Panc1 (cell line): ENCODE data around the gene FAM216B. TPM values are rescaled to one million over a fixed set of nuclear protein-coding genes. Genes with fewer than 3 reads are reported as not detected.

Source experiments
- ATAC-seq: fragments of 200-7000 bp; cut with Tn5 transposase; 2 replicates; pipeline ENCODE4 v1.9.1; 2020; ENCODE audit warnings: mild to moderate bottlenecking, moderate library complexity
- BruUV-seq: library from RNA; stranded (reverse); fragments of 400-500 nt; replicated peaks from 2 replicates; lab custom pipeline; 2021; lab: Mats Ljungman, UMichigan
- CTCF ChIA-PET: fragments of 300-600 bp; sonication (Branson Sonifier 250); formaldehyde crosslinking; loops from one replicate; lab custom pipeline; 2022; ENCODE audit warnings: antibody characterized with exemption; lab: Charles Lee
- POLR2A ChIA-PET: fragments of 300-600 bp; sonication (Branson Sonifier 250); formaldehyde crosslinking; loops from one replicate; lab custom pipeline; 2022; ENCODE audit warnings: antibody characterized with exemption; lab: Charles Lee
- DNase-seq: peaks from one replicate; pipeline ENCODE4 v3.0.0-alpha.2; 2010; ENCODE audit warnings: low read depth, low spot score
- H3K27ac ChIP-seq: 2 replicates; pipeline ENCODE4 v1.5.1; 2011; ENCODE audit warnings: mild to moderate bottlenecking, low read length, inconsistent platforms
- H3K27me3 ChIP-seq: fragments of 200-500 bp; sonication (Bioruptor generic); 2 replicates; pipeline ENCODE4 v1.6.0; 2014; ENCODE audit warnings: low read length, inconsistent platforms; ENCODE audit not compliant: control insufficient read depth, insufficient read depth
- H3K36me3 ChIP-seq: fragments of 200-500 bp; sonication (Bioruptor generic); 2 replicates; pipeline ENCODE4 v1.5.1; 2014; ENCODE audit warnings: inconsistent platforms, mild to moderate bottlenecking, low read length, moderate library complexity; ENCODE audit not compliant: control insufficient read depth, insufficient read depth
- H3K4me1 ChIP-seq: 2 replicates; pipeline ENCODE4 v1.5.1; 2011; ENCODE audit warnings: inconsistent platforms, mild to moderate bottlenecking, low read length, moderate library complexity; ENCODE audit not compliant: control insufficient read depth, insufficient read depth
- H3K4me3 ChIP-seq, 2 experiments: 2 replicates each; pipeline ENCODE4 v1.5.1; 2011 to 2012; ENCODE audit warnings: low read depth in 2 of 2, low read length in 2 of 2, mild to moderate bottlenecking in 2 of 2, inconsistent platforms in 1 of 2, moderate library complexity in 1 of 2
- H3K9me3 ChIP-seq: fragments of 200-500 bp; sonication (Bioruptor generic); 2 replicates; pipeline ENCODE4 v1.5.1; 2014; ENCODE audit warnings: low read depth, mild to moderate bottlenecking, inconsistent platforms, low read length, moderate library complexity; ENCODE audit not compliant: control insufficient read depth, insufficient read depth
- CTCF ChIP-seq: fragments of 450-650 bp; IDR thresholded peaks from 2 replicates; pipeline ENCODE4 v1.5.1; 2017; ENCODE audit warnings: mild to moderate bottlenecking
- SIN3A ChIP-seq: IDR thresholded peaks from 2 replicates; pipeline ENCODE4 v1.6.1; 2012; ENCODE audit warnings: low read depth, mild to moderate bottlenecking, low read length, moderate library complexity, borderline replicate concordance; ENCODE audit not compliant: insufficient read depth
- TCF7L2 ChIP-seq: IDR thresholded peaks from 2 replicates; pipeline ENCODE4 v1.6.1; 2011; ENCODE audit warnings: mild to moderate bottlenecking, low read depth, low read length, inconsistent platforms
- in situ Hi-C: cut with HindIII; loops from 2 replicates; pipeline ENCODE4 v1.10.0; 2016; ENCODE audit warnings: low sequenced_read_pairs, low pct_unique_long_range_greater_than_20kb
- intact Hi-C: fragments of 100-400 bp; cut with micrococcal nuclease; formaldehyde crosslinking; loops from one replicate; pipeline ENCODE4 v1.10.0; 2022; ENCODE audit not compliant: unreplicated experiment
- total RNA-seq: library from RNA; stranded (reverse); gene quantifications from one replicate; pipeline ENCODE4 v1.2.1, GENCODE V29; 2021; ENCODE audit not compliant: unreplicated experiment
- TF ChIP-seq, protein P1 (sequence below), 2 experiments: IDR thresholded peaks; 2 replicates each; pipeline ENCODE4 v1.6.1; 2011 to 2012; ENCODE audit warnings: low read depth in 2 of 2, control low read depth in 1 of 2, low read length in 1 of 2, mild to moderate bottlenecking in 1 of 2, moderate library complexity in 1 of 2; ENCODE audit not compliant: insufficient read depth in 1 of 2

The FAM216B gene
- total RNA-seq, 1 experiment from 2014 or later, result 0.05 TPM

- DNase-seq, result no peak
- BruUV-seq, result no TSS peak
- H3K36me3 ChIP-seq, result no peaks in the 10 kb centered on the region
- TF ChIP-seq SIN3A (no peak), CTCF (no peak)
- TF ChIP-seq, protein P1, sequence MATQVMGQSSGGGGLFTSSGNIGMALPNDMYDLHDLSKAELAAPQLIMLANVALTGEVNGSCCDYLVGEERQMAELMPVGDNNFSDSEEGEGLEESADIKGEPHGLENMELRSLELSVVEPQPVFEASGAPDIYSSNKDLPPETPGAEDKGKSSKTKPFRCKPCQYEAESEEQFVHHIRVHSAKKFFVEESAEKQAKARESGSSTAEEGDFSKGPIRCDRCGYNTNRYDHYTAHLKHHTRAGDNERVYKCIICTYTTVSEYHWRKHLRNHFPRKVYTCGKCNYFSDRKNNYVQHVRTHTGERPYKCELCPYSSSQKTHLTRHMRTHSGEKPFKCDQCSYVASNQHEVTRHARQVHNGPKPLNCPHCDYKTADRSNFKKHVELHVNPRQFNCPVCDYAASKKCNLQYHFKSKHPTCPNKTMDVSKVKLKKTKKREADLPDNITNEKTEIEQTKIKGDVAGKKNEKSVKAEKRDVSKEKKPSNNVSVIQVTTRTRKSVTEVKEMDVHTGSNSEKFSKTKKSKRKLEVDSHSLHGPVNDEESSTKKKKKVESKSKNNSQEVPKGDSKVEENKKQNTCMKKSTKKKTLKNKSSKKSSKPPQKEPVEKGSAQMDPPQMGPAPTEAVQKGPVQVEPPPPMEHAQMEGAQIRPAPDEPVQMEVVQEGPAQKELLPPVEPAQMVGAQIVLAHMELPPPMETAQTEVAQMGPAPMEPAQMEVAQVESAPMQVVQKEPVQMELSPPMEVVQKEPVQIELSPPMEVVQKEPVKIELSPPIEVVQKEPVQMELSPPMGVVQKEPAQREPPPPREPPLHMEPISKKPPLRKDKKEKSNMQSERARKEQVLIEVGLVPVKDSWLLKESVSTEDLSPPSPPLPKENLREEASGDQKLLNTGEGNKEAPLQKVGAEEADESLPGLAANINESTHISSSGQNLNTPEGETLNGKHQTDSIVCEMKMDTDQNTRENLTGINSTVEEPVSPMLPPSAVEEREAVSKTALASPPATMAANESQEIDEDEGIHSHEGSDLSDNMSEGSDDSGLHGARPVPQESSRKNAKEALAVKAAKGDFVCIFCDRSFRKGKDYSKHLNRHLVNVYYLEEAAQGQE (IDR thresholded peaks at IDR 0.05; ENCODE audit: insufficient read depth in 1 of 2, low read depth in 2 of 2, low read length in 1 of 2), result no peak
- H3K4me3 ChIP-seq, result no peak overlapping the region
- in situ Hi-C loops (no loop called here), intact Hi-C loops (no loop called here)
- H3K4me1 ChIP-seq, result no peaks in the 10 kb centered on the region
- H3K9me3 ChIP-seq, result no peaks in the 10 kb centered on the region
- ChIA-PET POLR2A (no interaction called here), CTCF (no interaction called here)
- H3K27me3 ChIP-seq, result no peaks in the 10 kb centered on the region
- H3K27ac ChIP-seq, result no peak overlapping the region
- no peak for ATAC-seq
These were observed 23.0 kb downstream of the FAM216B start for GRCh38 chr13:42804244-42804874.

DNA sequence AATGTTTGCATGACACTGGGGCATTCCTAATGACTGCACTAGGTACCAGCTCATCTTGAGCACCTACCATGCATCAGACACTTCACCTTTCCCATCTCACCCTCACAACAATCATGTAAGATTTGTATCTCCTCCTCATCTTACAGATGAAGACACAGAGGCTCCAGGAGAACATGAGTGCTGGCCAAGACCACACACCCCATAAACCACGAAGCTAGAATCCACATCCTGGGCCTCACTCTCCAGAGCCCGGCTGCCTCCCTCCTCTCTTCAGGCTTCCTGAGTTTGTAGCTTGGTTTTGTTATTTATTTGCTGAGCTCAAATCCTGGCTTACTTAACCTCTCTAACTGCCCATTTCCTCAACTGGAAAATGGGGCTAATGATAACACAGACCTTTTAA lies 25.9 kb downstream of the FAM216B start:
- no TSS peak for BruUV-seq
- Histone ChIP-seq H3K27me3 (no peaks in the 10 kb centered on the region), H3K36me3 (no peaks in the 10 kb centered on the region), H3K4me3 (no peak overlapping the region), H3K4me1 (no peaks in the 10 kb centered on the region), H3K9me3 (no peaks in the 10 kb centered on the region), H3K27ac (no peak overlapping the region)
- DNase-seq (no peak), ATAC-seq (no peak)
- no peak for TF ChIP-seq SIN3A
- no peak for TF ChIP-seq CTCF
- no peak for TF ChIP-seq TCF7L2
- ChIA-PET CTCF (interaction anchor here (0.7 kb wide), 1 partner anchor 1160 kb away, joined by 3 read pairs; no protein-coding TSS in a partner anchor), POLR2A (no interaction called here)
- intact Hi-C loops, result no loop called here
- in situ Hi-C loops, result no loop called here
